ES-I3 (cell line): ENCODE measurements around the gene CEP78.

Experiments
- H3K36me3 ChIP-seq: 2 replicates; pipeline ENCODE4 v1.6.1; 2013; ENCODE audit warnings: mild to moderate bottlenecking, low read length, control low read depth, moderate library complexity; ENCODE audit not compliant: insufficient read depth
- H3K4me1 ChIP-seq: 2 replicates; pipeline ENCODE4 v1.6.1; 2013; ENCODE audit warnings: mild to moderate bottlenecking, control low read depth, low read length; ENCODE audit not compliant: insufficient read depth
- H3K9ac ChIP-seq: 2 replicates; pipeline ENCODE4 v1.6.1; 2013; ENCODE audit warnings: low read depth, mild to moderate bottlenecking, low read length, moderate library complexity
- H3K9me3 ChIP-seq: 2 replicates; pipeline ENCODE4 v1.6.1; 2013; ENCODE audit warnings: mild to moderate bottlenecking, low read length, moderate library complexity; ENCODE audit not compliant: control insufficient read depth, insufficient read depth

The CEP78 gene

GRCh38 chr9:78286946-78287388 is 51.1 kb downstream of the CEP78 start:
- H3K9ac ChIP-seq, result no peak overlapping the region
- H3K9me3 ChIP-seq, result no peaks in the 10 kb centered on the region
- H3K36me3 ChIP-seq, result no peaks in the 10 kb centered on the region
- H3K4me1 ChIP-seq, result 0 out of 2 replicates have a peak, but pooled peaks cover 3% of the 10 kb centered on the region

DNA sequence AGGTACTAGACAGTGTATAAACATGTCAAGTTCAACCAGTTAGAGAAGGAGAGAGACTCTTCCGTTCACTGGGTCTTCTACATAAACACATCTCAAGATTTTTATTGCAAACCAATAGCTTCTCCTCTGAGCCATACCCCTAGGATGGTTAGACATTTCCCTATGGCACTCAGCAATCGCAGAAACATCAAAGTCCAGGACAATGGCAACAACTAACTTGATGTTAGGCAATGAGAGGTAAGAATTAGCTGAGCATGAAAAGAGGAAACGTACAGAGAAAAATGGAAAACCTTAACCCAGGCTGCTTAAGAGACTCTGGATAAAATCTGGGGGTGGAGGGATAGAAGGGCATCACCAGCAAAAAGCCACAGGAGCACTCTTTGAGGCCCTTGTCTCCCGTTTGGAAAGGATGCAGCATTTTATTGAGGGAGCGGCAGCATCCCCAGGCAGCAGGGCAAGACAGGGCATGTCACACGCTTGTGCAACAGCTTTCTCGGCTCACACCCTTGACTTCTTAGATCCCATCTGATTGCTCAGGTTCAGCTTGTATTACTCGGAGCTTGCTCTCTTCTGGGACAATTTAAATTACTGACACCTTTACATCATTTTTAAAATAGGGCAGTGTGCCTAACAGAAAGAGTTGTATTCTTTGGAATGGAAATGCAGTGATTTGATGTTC is 52.5 kb downstream of the CEP78 start:
- no peaks in the 10 kb centered on the region for H3K36me3 ChIP-seq
- no peaks in the 10 kb centered on the region for H3K9me3 ChIP-seq
- no peak overlapping the region for H3K9ac ChIP-seq
- 0 out of 2 replicates have a peak, but pooled peaks cover 4% of the 10 kb centered on the region for H3K4me1 ChIP-seq

DNA sequence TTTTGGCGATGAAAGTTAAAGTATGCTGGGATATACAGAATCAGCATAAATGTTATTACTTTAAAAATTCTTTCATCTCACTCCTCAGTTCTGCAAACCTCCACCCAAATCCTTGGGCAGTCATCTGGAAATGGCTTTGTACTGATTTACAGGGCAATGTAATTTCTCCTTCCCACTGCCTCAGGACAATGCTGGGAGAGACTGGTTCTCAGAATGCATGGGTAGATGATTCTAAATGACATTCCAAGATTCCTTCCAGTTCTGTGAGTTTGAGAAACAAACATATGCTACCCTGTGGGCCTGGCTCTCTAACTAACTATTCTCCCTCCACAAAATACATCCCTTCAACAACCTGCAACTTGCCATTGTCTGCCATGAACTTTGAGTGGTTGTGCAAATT is 53.6 kb downstream of the CEP78 start:
- H3K36me3 ChIP-seq, result no peaks in the 10 kb centered on the region
- H3K4me1 ChIP-seq, result peaks cover 7% of the 10 kb centered on the region; the same call in 1 of the 2 replicates
- no peaks in the 10 kb centered on the region for H3K9me3 ChIP-seq
- H3K9ac ChIP-seq, result no peak overlapping the region

DNA sequence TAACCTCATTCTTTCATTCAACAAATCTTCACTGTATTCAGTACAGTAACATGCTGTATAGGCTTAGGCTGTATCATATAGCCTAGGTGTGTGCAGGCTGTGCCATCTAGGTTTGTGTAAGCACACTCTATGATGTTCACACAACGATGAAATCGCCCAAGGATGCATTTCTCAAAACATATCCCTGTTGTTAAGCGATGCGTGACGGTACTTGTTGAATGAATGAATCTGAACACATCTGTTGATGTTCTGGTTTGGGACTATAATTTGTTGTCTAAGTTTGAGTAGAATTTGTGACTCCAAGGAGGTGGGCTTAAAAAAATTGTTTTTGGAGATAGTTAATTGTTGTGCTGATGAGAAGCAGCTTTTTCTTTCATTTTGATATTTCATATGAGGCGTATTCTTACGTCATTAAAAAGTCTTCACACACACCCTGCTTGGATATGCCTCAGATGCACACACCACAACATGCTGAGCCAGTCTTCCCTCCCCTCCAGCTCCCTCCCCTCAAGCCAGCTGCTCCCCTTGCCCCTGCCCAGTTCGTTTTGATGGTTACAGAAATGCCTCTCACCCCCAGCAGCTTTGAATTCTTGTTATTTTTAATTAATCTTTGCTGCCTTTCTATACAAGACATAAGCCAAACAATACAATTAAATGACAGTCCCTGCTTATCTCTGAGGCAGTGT is 55.5 kb downstream of the CEP78 start:
- Histone ChIP-seq H3K36me3 (no peaks in the 10 kb centered on the region), H3K9me3 (no peaks in the 10 kb centered on the region), H3K9ac (no peak overlapping the region), H3K4me1 (peaks cover 21% of the 10 kb centered on the region)

DNA sequence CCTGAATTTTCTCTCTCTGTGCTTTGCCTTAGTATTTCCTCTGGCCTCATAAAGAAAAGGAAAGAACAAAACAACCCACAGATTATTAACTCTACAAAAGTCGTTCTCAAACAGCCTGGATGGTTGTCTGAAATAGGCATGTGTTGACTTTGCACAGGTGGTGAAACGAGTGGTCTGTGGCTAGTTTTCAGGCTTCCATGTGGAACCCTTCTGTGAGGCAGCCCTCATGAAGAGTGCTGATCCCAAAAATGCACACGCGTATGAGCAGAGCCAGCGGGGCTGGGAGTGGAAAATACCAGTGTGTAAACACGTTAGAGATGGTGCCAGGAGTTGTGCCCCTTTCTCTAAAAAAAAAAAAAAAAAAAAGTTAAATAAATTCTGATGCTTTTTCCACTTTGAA is 56.2 kb downstream of the CEP78 start:
- H3K36me3 ChIP-seq, result no peaks in the 10 kb centered on the region
- no peaks in the 10 kb centered on the region for H3K9me3 ChIP-seq
- H3K4me1 ChIP-seq, result peaks cover 21% of the 10 kb centered on the region
- H3K9ac ChIP-seq, result no peak overlapping the region

- Histone ChIP-seq H3K9me3 (no peaks in the 10 kb centered on the region), H3K4me1 (peaks cover 21% of the 10 kb centered on the region), H3K36me3 (no peaks in the 10 kb centered on the region), H3K9ac (no peak overlapping the region)
These were observed 57.0 kb downstream of the CEP78 start for GRCh38 chr9:78292716-78293497.

- Histone ChIP-seq H3K9ac (no peak overlapping the region), H3K36me3 (no peaks in the 10 kb centered on the region), H3K4me1 (peaks cover 21% of the 10 kb centered on the region), H3K9me3 (no peaks in the 10 kb centered on the region)
These were observed 58.7 kb downstream of the CEP78 start for GRCh38 chr9:78294290-78295176.

- peak overlapping the region; percentile 91 for H3K9ac ChIP-seq
These were observed 59.3 kb downstream of the CEP78 start for GRCh38 chr9:78295177-78295575.

GRCh38 chr9:78295731-78296130 is 59.9 kb downstream of the CEP78 start:
- peaks cover 11% of the 10 kb centered on the region; the same call in 1 of the 2 replicates for H3K36me3 ChIP-seq
- peak overlapping the region; percentile 91 for H3K9ac ChIP-seq
- no peaks in the 10 kb centered on the region for H3K9me3 ChIP-seq
- peaks cover 21% of the 10 kb centered on the region for H3K4me1 ChIP-seq

More at GRCh38 chr9:78295177-78295575, 59.3 kb downstream of the CEP78 start:
- Histone ChIP-seq H3K36me3 (peaks cover 6% of the 10 kb centered on the region; the same call in 1 of the 2 replicates), H3K9me3 (no peaks in the 10 kb centered on the region), H3K4me1 (peaks cover 21% of the 10 kb centered on the region)

- peak overlapping the region; percentile 91 for H3K9ac ChIP-seq
- H3K9me3 ChIP-seq, result no peaks in the 10 kb centered on the region
- peaks cover 21% of the 10 kb centered on the region for H3K4me1 ChIP-seq
- H3K36me3 ChIP-seq, result peaks cover 16% of the 10 kb centered on the region; the same call in 1 of the 2 replicates
These were observed 60.5 kb downstream of the CEP78 start for GRCh38 chr9:78296201-78296892.

GRCh38 chr9:78296893-78297671 is 61.2 kb downstream of the CEP78 start, which contains the start of gene PSAT1:
Gene PSAT1, plus strand, starts transcription at chr9:78297125. Its CDS starts 86 bp downstream, at chr9:78297211.
- H3K36me3 ChIP-seq, result peaks cover 21% of the 10 kb centered on the region
- H3K9ac ChIP-seq, result peak within 1 kb of the TSS; percentile 91
- H3K9me3 ChIP-seq, result no peaks in the 10 kb centered on the region
- H3K4me1 ChIP-seq, result peaks cover 17% of the 10 kb centered on the region

DNA sequence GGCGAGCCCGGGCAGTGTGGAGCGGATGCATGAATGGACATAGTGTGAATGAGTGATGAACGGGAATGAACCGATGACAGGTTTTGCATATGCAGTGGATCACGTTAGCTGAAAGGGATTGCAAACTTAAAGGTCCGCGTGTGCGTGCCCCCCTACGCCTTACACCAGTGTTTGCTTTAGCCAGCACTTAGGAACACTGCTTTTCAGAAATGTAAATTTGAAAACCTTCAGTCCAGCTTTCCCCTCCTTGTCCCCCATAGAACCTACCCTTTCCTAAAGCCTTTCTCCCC is 61.7 kb downstream of the CEP78 start:
- H3K4me1 ChIP-seq, result peaks cover 17% of the 10 kb centered on the region
- no peaks in the 10 kb centered on the region for H3K9me3 ChIP-seq
- H3K36me3 ChIP-seq, result peaks cover 23% of the 10 kb centered on the region
- H3K9ac ChIP-seq, result peak overlapping the region; percentile 91
